HEK293T (cell line): ENCODE measurements around the gene USP34.

Source experiments
- CTCF ChIA-PET: fragments of 350-600 bp; formaldehyde crosslinking; extraction: SDS; loops from one replicate; lab custom pipeline; 2021; ENCODE audit warnings: antibody characterized with exemption, inconsistent platforms; lab: Yijun Ruan, JAX
- POLR2A ChIA-PET: fragments of 350-600 bp; formaldehyde crosslinking; extraction: SDS; loops from one replicate; lab custom pipeline; 2020; ENCODE audit warnings: antibody characterized with exemption, inconsistent platforms; lab: Yijun Ruan, JAX
- DNase-seq: peaks from one replicate; pipeline ENCODE4 v3.0.0; 2012; ENCODE audit warnings: mixed read lengths; ENCODE audit errors: extremely low spot score
- ARNT ChIP-seq: fragments of 450-650 bp; IDR thresholded peaks from 2 replicates; pipeline ENCODE4 v1.6.1; 2017; ENCODE audit warnings: mild to moderate bottlenecking
- BHLHE40 ChIP-seq: fragments of 450-650 bp; IDR thresholded peaks from 2 replicates; pipeline ENCODE4 v1.6.1; 2016; ENCODE audit warnings: mild to moderate bottlenecking, moderate library complexity, borderline replicate concordance
- CTBP1 ChIP-seq: fragments of 450-650 bp; IDR thresholded peaks from 2 replicates; pipeline ENCODE4 v1.6.1; 2016; ENCODE audit warnings: borderline replicate concordance
- ELF4 ChIP-seq: fragments of 450-650 bp; IDR thresholded peaks from 2 replicates; pipeline ENCODE4 v1.6.1; 2017; ENCODE audit warnings: antibody characterized with exemption
- FOXA1 ChIP-seq: fragments of 450-650 bp; IDR thresholded peaks from 2 replicates; pipeline ENCODE4 v1.6.1; 2016; ENCODE audit warnings: mild to moderate bottlenecking
- FOXK2 ChIP-seq: fragments of 450-650 bp; IDR thresholded peaks from 2 replicates; pipeline ENCODE4 v1.6.1; 2016; ENCODE audit warnings: mild to moderate bottlenecking
- FOXM1 ChIP-seq: fragments of 450-650 bp; IDR thresholded peaks from 2 replicates; pipeline ENCODE4 v1.6.1; 2017; ENCODE audit warnings: mild to moderate bottlenecking, borderline replicate concordance
- HDGF ChIP-seq: fragments of 450-650 bp; IDR thresholded peaks from 2 replicates; pipeline ENCODE4 v1.6.1; 2017; ENCODE audit warnings: antibody characterized with exemption, borderline replicate concordance
- L3MBTL2 ChIP-seq: fragments of 450-650 bp; conservative IDR thresholded peaks from 2 replicates; pipeline ENCODE4 v1.6.1; 2016; ENCODE audit warnings: mild to moderate bottlenecking
- LEF1 ChIP-seq: fragments of 450-650 bp; IDR thresholded peaks from 2 replicates; pipeline ENCODE4 v1.6.1; 2017; ENCODE audit warnings: mild to moderate bottlenecking, borderline replicate concordance
- NFRKB ChIP-seq: fragments of 450-650 bp; IDR thresholded peaks from 2 replicates; pipeline ENCODE4 v1.6.1; 2016; ENCODE audit warnings: mild to moderate bottlenecking, moderate library complexity
- PKNOX1 ChIP-seq: fragments of 450-650 bp; IDR thresholded peaks from 2 replicates; pipeline ENCODE4 v1.6.1; 2016
- SP1 ChIP-seq: fragments of 450-650 bp; IDR thresholded peaks from 2 replicates; pipeline ENCODE4 v1.6.1; 2017
- SUZ12 ChIP-seq: fragments of 450-650 bp; IDR thresholded peaks from 2 replicates; pipeline ENCODE4 v1.6.1; 2016; ENCODE audit warnings: mild to moderate bottlenecking
- TARDBP ChIP-seq: fragments of 450-650 bp; IDR thresholded peaks from 2 replicates; pipeline ENCODE4 v1.6.1; 2016
- ZNF384 ChIP-seq: fragments of 450-650 bp; IDR thresholded peaks from 2 replicates; pipeline ENCODE4 v1.6.1; 2016

USP34 gene

GRCh38 chr2:61420991-61421544, 49.8 kb downstream of the USP34 start:
- ChIA-PET POLR2A (no interaction called here), CTCF (no interaction called here)
- no peak for TF ChIP-seq BHLHE40
- no peak for TF ChIP-seq CTBP1
- TF ChIP-seq LEF1, result no peak
- no peak for TF ChIP-seq L3MBTL2
- no peak for DNase-seq

DNA sequence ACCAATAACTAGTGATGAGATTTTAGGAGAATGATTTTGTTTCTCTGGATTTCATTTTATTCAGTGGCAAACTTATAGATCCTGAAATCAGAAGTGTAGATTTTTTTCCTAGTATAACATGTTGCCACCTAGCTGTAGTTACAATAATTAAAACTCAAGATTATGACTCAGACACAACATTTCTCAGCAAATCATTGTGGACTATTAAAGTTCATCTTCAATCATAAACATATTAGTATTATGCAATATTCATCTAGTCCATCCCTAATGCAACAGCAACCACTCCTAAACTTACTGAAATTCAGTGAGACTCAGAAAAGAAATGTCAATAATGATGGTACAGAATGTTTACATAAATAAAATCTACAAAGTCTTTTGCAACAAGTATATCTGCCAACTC, 51.3 kb downstream of the USP34 start:
- POLR2A ChIA-PET, result no interaction called here
- CTCF ChIA-PET, result no interaction called here
- DNase-seq, result no peak
- TF ChIP-seq ARNT (no peak), BHLHE40 (no peak), NFRKB (no peak)

GRCh38 chr2:61419129-61419528, 51.8 kb downstream of the USP34 start:
- ChIA-PET CTCF (no interaction called here), POLR2A (no interaction called here)
- no peak for DNase-seq
- TF ChIP-seq ARNT (no peak), SP1 (no peak), L3MBTL2 (no peak), SUZ12 (no peak), TARDBP (no peak)

DNA sequence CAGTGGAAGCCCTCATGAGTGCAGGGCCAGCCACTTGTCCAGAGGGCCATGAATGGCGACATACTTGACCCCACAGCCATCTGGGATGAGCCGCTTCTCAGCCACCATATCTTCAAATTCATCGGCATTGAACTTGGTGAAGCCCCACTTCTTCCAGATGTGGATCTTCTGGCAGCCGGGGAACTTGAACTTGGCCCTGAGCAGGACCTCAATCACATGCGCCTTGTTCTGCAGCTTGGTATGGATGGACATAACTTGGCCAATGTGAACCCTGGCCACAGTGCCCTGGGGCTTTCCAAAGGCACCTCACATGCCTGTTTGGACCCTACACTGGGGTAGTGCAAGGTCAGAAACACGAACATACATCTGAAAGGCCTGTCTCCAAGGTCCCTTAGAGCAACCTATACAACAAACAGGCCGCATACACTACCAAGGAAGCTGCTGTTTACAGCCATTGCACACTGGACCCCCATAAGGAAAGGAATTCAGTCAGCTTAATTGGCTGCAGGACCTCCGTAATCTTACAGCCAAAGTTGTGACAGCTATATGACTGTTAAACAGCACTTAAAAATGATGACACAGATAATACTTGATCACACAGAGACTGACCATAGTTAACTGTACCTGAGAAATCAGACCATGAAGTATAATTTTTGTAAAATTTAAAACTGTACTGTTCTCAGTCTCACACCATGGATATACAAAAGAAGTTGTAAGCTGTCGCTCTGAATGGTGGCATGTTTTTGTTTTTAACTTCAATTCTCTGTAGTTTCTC, 53.8 kb downstream of the USP34 start:
- DNase-seq, result no peak
- TF ChIP-seq L3MBTL2 (no peak), ARNT (no peak), ELF4 (no peak)
- CTCF ChIA-PET, result interaction anchor here (1.5 kb wide), 1 partner anchor 10 kb away, joined by 3 read pairs; no protein-coding TSS in a partner anchor
- POLR2A ChIA-PET, result no interaction called here

GRCh38 chr2:61415265-61415664, 55.6 kb downstream of the USP34 start:
- POLR2A ChIA-PET, result no interaction called here
- no peak for DNase-seq
- CTCF ChIA-PET, result interaction anchor here (1.5 kb wide), 1 partner anchor 11 kb away, joined by 3 read pairs; no protein-coding TSS in a partner anchor
- TF ChIP-seq CTBP1 (no peak), SP1 (no peak)

- POLR2A ChIA-PET, result no interaction called here
These were observed 56.2 kb downstream of the USP34 start for GRCh38 chr2:61414674-61415073.

GRCh38 chr2:61411109-61411508, 59.8 kb downstream of the USP34 start:
- ChIA-PET POLR2A (no interaction called here), CTCF (interaction anchor here (0.6 to 1.2 kb wide), 4 partner anchors 15 to 241 kb away, joined by 3 to 5 read pairs (median 4); no protein-coding TSS in a partner anchor)
- DNase-seq, result no peak
- peak; percentile 59; the same call in 1 of the 2 replicates for TF ChIP-seq ZNF384
- no peak for TF ChIP-seq ARNT
- TF ChIP-seq SUZ12, result no peak

More at GRCh38 chr2:61414674-61415073, 56.2 kb downstream of the USP34 start:
- DNase-seq, result no peak
- no peak for TF ChIP-seq BHLHE40
- no peak for TF ChIP-seq FOXK2
- TF ChIP-seq L3MBTL2, result no peak
- TF ChIP-seq TARDBP, result no peak
- CTCF ChIA-PET, result no interaction called here

- DNase-seq, result no peak
- POLR2A ChIA-PET, result no interaction called here
- no peak for TF ChIP-seq FOXA1
- TF ChIP-seq CTBP1, result no peak
- TF ChIP-seq HDGF, result no peak
- TF ChIP-seq LEF1, result no peak
- CTCF ChIA-PET, result no interaction called here
These were observed 60.7 kb downstream of the USP34 start for GRCh38 chr2:61410185-61410584.

DNA sequence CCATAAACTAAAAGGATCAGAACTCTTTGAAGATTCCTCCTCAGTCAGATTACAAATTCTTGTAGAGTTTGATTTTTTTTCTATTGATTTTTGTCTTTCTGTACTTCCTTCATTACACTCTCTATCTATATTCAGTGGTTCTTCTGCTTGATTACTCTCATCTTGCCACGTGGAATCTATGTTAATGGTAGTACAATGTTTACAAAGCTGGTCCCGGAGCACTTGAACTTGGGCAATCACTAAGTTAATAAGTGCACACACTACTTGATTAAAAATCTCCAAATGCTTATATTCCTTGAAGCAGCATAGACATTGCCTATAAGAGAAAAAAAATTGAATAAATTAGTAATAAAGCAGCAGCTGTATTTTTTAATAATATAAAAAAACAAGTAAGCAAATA, 65.1 kb downstream of the USP34 start:
- TF ChIP-seq LEF1, result no peak
- no peak for TF ChIP-seq NFRKB
- no peak for TF ChIP-seq L3MBTL2
- no peak for TF ChIP-seq HDGF
- no peak for TF ChIP-seq FOXK2
- TF ChIP-seq SP1, result no peak
- CTCF ChIA-PET, result no interaction called here
- POLR2A ChIA-PET, result no interaction called here
- DNase-seq, result no peak

- DNase-seq, result no peak
- ChIA-PET CTCF (no interaction called here), POLR2A (no interaction called here)
- TF ChIP-seq ELF4 (no peak), CTBP1 (no peak), FOXK2 (no peak), NFRKB (no peak), SUZ12 (no peak), HDGF (no peak), BHLHE40 (no peak), PKNOX1 (no peak), FOXA1 (no peak), LEF1 (no peak), ARNT (no peak), TARDBP (no peak), ZNF384 (no peak), L3MBTL2 (no peak), FOXM1 (no peak), SP1 (no peak)
These were observed 66.4 kb downstream of the USP34 start for GRCh38 chr2:61404438-61404837.
